Measurements from ENCODE around the gene ARHGEF4.
A peak's percentile ranks its signal among the peaks of the same experiment; 100 is the strongest.

The ARHGEF4 gene

GRCh38 chr2:130920415-130921163 is 83.9 kb downstream of the ARHGEF4 start:
- H3K9me3 ChIP-seq (replicated peaks; ENCODE audit: insufficient read depth, low read length) = no peaks in the 10 kb centered on the region
- TF ChIP-seq EZH2phosphoT487 (IDR thresholded peaks at IDR 0.05; ENCODE audit: low read length) = no peak
- TF ChIP-seq, protein P1, sequence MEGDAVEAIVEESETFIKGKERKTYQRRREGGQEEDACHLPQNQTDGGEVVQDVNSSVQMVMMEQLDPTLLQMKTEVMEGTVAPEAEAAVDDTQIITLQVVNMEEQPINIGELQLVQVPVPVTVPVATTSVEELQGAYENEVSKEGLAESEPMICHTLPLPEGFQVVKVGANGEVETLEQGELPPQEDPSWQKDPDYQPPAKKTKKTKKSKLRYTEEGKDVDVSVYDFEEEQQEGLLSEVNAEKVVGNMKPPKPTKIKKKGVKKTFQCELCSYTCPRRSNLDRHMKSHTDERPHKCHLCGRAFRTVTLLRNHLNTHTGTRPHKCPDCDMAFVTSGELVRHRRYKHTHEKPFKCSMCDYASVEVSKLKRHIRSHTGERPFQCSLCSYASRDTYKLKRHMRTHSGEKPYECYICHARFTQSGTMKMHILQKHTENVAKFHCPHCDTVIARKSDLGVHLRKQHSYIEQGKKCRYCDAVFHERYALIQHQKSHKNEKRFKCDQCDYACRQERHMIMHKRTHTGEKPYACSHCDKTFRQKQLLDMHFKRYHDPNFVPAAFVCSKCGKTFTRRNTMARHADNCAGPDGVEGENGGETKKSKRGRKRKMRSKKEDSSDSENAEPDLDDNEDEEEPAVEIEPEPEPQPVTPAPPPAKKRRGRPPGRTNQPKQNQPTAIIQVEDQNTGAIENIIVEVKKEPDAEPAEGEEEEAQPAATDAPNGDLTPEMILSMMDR (IDR thresholded peaks at IDR 0.05; ENCODE audit: low read length) = peak; percentile 79

DNA sequence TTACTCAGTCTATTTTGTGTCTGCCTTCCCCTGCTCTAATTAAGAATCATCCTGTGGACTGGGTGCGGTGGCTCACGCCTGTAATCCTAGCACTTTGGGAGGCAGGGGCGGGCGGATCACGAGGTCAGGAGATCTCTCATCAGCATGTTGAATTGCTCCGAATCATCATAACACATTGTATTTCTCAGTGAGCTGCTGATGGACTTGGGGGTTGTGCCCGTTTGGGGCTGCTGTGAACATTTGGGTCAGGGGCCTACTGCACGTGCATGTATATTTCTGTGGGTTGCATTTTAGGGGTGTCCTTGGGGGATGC is 84.4 kb downstream of the ARHGEF4 start:
- DNase-seq = no peak
- Histone ChIP-seq H4K20me1 (ENCODE audit: insufficient read depth, low read length) (no peaks in the 10 kb centered on the region), H3K4me1 (ENCODE audit: low read length) (no peaks in the 10 kb centered on the region), H3K9me2 (replicated peaks; ENCODE audit: insufficient read depth, low read length) (no peaks in the 10 kb centered on the region), H3K9ac (ENCODE audit: low read length) (no peak overlapping the region), H3K79me2 (ENCODE audit: low read length) (no peaks in the 10 kb centered on the region), H3F3A (ENCODE audit: insufficient read depth, low read length) (no peaks in the 10 kb centered on the region), H3K27ac (ENCODE audit: low read length) (no peak overlapping the region), H3K4me2 (ENCODE audit: low read depth, low read length) (no peak overlapping the region), H3K36me3 (replicated peaks; ENCODE audit: insufficient read depth, low read length) (no peaks in the 10 kb centered on the region), H3K9me3 (replicated peaks; ENCODE audit: insufficient read depth, low read length) (no peaks in the 10 kb centered on the region), H3K4me3 (ENCODE audit: low read length) (no peak overlapping the region), H3K27me3 (replicated peaks; ENCODE audit: insufficient read depth, low read length) (no peaks in the 10 kb centered on the region), H2AFZ (ENCODE audit: low read length) (no peak overlapping the region)
- TF ChIP-seq, protein P1 (IDR thresholded peaks at IDR 0.05; ENCODE audit: low read length) = no peak
- TF ChIP-seq EZH2 (optimal IDR thresholded peaks at IDR 0.05; ENCODE audit: low read depth, low read length) (no peak), EZH2phosphoT487 (IDR thresholded peaks at IDR 0.05; ENCODE audit: low read length) (no peak)

More at GRCh38 chr2:130920415-130921163, 83.9 kb downstream of the ARHGEF4 start:
- Histone ChIP-seq H3K27ac (ENCODE audit: low read length) (no peak overlapping the region), H3K36me3 (replicated peaks; ENCODE audit: insufficient read depth, low read length) (no peaks in the 10 kb centered on the region), H3K4me2 (ENCODE audit: low read depth, low read length) (no peak overlapping the region), H3K79me2 (ENCODE audit: low read length) (no peaks in the 10 kb centered on the region), H3K27me3 (replicated peaks; ENCODE audit: insufficient read depth, low read length) (no peaks in the 10 kb centered on the region), H3F3A (ENCODE audit: insufficient read depth, low read length) (no peaks in the 10 kb centered on the region), H2AFZ (ENCODE audit: low read length) (no peak overlapping the region), H3K4me3 (ENCODE audit: low read length) (no peak overlapping the region), H3K9me2 (replicated peaks; ENCODE audit: insufficient read depth, low read length) (no peaks in the 10 kb centered on the region), H4K20me1 (ENCODE audit: insufficient read depth, low read length) (no peaks in the 10 kb centered on the region), H3K4me1 (ENCODE audit: low read length) (no peaks in the 10 kb centered on the region), H3K9ac (ENCODE audit: low read length) (no peak overlapping the region)
- DNase-seq = peak; percentile 15

DNA sequence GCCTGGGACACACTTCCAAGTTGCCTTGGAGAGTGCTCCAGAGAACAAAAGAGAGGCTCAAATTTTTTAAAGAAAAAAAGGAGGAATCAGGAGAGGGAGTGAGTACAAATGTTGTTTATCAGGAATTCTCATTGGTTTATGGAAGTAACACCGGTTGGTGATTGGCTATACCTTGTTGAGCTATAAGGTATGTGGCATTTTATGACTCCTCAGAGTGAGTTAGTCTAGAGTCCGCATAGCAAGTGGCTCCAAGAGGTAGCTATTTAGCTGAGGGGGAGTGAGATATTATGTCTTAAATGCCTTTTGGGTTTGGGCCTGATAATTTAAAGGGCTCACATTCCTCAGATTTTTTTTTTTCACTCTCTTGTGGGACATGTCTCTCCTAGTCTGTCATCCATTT is 85.7 kb downstream of the ARHGEF4 start:
- Histone ChIP-seq H3K27me3 (replicated peaks; ENCODE audit: insufficient read depth, low read length) (no peaks in the 10 kb centered on the region), H3K27ac (ENCODE audit: low read length) (no peak overlapping the region), H3K36me3 (replicated peaks; ENCODE audit: insufficient read depth, low read length) (no peaks in the 10 kb centered on the region), H4K20me1 (ENCODE audit: insufficient read depth, low read length) (no peaks in the 10 kb centered on the region), H3K9me3 (replicated peaks; ENCODE audit: insufficient read depth, low read length) (no peaks in the 10 kb centered on the region), H3K4me2 (ENCODE audit: low read depth, low read length) (no peak overlapping the region), H3K4me1 (ENCODE audit: low read length) (no peaks in the 10 kb centered on the region), H3K9me2 (replicated peaks; ENCODE audit: insufficient read depth, low read length) (no peaks in the 10 kb centered on the region), H3K79me2 (ENCODE audit: low read length) (no peaks in the 10 kb centered on the region), H3F3A (ENCODE audit: insufficient read depth, low read length) (no peaks in the 10 kb centered on the region), H2AFZ (ENCODE audit: low read length) (no peak overlapping the region), H3K4me3 (ENCODE audit: low read length) (no peak overlapping the region), H3K9ac (ENCODE audit: low read length) (no peak overlapping the region)
- DNase-seq = no peak
- TF ChIP-seq, protein P1 (IDR thresholded peaks at IDR 0.05; ENCODE audit: low read length) = no peak
- no peak for TF ChIP-seq EZH2phosphoT487 (IDR thresholded peaks at IDR 0.05; ENCODE audit: low read length)
- no peak for TF ChIP-seq EZH2 (optimal IDR thresholded peaks at IDR 0.05; ENCODE audit: low read depth, low read length)
